Type B pancreatic cell (in vitro differentiated cells): ENCODE results near the gene HOTAIR. TPM values are rescaled to one million over a fixed set of nuclear protein-coding genes. Genes with fewer than 3 reads are reported as not detected.

Experiments
- DNase-seq: peaks from one replicate; pipeline ENCODE4 v3.0.0; 2021; ENCODE audit warnings: mixed read lengths; ENCODE audit not compliant: unreplicated experiment; ENCODE audit errors: extremely low spot score
- H3K27ac Mint-ChIP-seq: 2 replicates; pipeline ENCODE4 v1.8.0; 2021; ENCODE audit warnings: mild to moderate bottlenecking, mixed read lengths
- H3K27me3 Mint-ChIP-seq: 2 replicates; pipeline ENCODE4 v1.8.0; 2021; ENCODE audit warnings: mixed read lengths
- H3K36me3 Mint-ChIP-seq: 2 replicates; pipeline ENCODE4 v1.8.0; 2021; ENCODE audit warnings: mixed read lengths
- H3K4me1 Mint-ChIP-seq: one replicate; pipeline ENCODE4 v1.8.0; 2021; ENCODE audit warnings: mixed read lengths; ENCODE audit not compliant: unreplicated experiment
- H3K4me3 Mint-ChIP-seq: 2 replicates; pipeline ENCODE4 v1.8.0; 2021; ENCODE audit warnings: mild to moderate bottlenecking, mixed read lengths
- H3K9me3 Mint-ChIP-seq: 2 replicates; pipeline ENCODE4 v1.8.0; 2021; ENCODE audit warnings: mixed read lengths
- total RNA-seq: library from RNA; stranded (reverse); gene quantifications from 2 replicates; pipeline ENCODE4 v1.2.1, GENCODE V29; 2021; ENCODE audit warnings: low replicate concordance
- TF ChIP-seq, protein P1 (sequence below): fragments of 200-600 bp; sonication (generic); conservative IDR thresholded peaks from 2 replicates; pipeline ENCODE4 v1.5.0; 2021; ENCODE audit warnings: antibody characterized with exemption, mild to moderate bottlenecking

The HOTAIR gene
- total RNA-seq, 1 donor from 2014 or later: not detected

DNA sequence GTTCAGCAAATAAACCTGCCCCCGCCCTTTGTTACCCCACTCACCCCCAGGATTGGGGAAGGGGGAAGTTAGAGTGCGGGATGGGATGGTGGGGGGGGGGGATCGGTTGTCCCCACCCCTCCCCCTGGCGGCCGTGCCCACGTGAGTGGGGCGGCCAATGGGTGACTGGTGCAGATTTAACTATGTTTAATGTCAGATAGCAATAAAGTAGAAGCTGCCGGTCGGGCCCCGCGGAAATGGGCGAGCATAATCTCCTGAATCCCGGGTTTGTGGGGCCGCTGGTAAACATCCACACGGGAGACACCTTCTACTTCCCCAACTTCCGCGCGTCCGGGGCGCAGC lies 20.1 kb downstream of the HOTAIR start, which contains the start of gene HOXC12:
HOXC12 (plus strand) TSS at position 210 of the 342 bp plus-strand sequence; CDS start at position 237, 27 bp downstream.
- no peaks in the 10 kb centered on the region for H3K4me1 Mint-ChIP-seq
- TF ChIP-seq, protein P1, sequence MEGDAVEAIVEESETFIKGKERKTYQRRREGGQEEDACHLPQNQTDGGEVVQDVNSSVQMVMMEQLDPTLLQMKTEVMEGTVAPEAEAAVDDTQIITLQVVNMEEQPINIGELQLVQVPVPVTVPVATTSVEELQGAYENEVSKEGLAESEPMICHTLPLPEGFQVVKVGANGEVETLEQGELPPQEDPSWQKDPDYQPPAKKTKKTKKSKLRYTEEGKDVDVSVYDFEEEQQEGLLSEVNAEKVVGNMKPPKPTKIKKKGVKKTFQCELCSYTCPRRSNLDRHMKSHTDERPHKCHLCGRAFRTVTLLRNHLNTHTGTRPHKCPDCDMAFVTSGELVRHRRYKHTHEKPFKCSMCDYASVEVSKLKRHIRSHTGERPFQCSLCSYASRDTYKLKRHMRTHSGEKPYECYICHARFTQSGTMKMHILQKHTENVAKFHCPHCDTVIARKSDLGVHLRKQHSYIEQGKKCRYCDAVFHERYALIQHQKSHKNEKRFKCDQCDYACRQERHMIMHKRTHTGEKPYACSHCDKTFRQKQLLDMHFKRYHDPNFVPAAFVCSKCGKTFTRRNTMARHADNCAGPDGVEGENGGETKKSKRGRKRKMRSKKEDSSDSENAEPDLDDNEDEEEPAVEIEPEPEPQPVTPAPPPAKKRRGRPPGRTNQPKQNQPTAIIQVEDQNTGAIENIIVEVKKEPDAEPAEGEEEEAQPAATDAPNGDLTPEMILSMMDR: no peak
- no peaks in the 10 kb centered on the region for H3K9me3 Mint-ChIP-seq
- no peaks in the 10 kb centered on the region for H3K36me3 Mint-ChIP-seq
- peaks cover 98% of the 10 kb centered on the region for H3K27me3 Mint-ChIP-seq
- H3K27ac Mint-ChIP-seq: no peak within 1 kb of the TSS
- no peak within 1 kb of the TSS for H3K4me3 Mint-ChIP-seq
- no peak for DNase-seq

DNA sequence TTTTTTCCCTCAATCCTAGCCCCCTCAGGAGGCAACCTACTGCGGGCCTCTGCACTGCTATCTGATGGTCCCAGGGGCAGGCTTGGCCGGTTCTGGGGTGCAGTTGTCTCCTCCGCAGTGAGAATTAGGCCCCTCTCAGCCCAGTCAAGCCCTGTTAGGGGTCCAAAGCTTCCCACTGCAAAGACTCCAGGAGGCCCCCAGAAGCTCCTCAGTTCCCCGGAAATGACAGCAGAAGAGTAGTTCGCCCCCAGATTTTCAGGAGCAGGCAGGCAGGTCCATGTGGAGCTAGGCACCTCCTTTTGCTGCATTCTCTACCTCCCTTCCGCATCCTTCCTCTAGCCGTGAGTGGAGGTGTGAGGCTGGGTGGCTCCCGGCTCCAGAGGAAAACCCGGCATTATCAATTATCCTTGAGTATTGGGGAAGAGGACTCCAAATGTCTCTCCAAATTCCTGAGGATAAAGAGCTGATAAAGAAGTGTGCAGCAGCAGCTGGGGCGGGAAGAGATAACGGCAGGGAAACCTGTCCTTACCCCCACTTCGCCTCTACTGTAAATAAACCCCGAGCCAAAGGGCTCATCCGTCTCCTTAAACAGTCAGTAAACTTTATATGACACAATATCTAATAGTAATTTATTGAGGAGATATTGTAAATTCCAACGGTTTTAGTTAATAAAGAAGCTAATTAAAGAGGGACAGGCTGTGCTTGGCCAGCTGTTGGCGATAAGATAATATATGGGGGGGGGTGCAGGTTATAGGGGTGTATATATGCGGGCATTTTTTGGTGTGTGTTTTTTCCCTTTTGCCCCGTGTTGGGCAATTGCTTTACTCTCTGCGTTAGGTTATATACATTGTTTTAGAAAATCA lies 20.7 kb downstream of the HOTAIR start:
- Mint-ChIP-seq H3K4me3 (no peak overlapping the region), H3K4me1 (no peaks in the 10 kb centered on the region), H3K27me3 (peaks cover 98% of the 10 kb centered on the region), H3K27ac (no peak overlapping the region), H3K9me3 (no peaks in the 10 kb centered on the region), H3K36me3 (no peaks in the 10 kb centered on the region)
- no peak for DNase-seq
- TF ChIP-seq, protein P1: no peak

DNA sequence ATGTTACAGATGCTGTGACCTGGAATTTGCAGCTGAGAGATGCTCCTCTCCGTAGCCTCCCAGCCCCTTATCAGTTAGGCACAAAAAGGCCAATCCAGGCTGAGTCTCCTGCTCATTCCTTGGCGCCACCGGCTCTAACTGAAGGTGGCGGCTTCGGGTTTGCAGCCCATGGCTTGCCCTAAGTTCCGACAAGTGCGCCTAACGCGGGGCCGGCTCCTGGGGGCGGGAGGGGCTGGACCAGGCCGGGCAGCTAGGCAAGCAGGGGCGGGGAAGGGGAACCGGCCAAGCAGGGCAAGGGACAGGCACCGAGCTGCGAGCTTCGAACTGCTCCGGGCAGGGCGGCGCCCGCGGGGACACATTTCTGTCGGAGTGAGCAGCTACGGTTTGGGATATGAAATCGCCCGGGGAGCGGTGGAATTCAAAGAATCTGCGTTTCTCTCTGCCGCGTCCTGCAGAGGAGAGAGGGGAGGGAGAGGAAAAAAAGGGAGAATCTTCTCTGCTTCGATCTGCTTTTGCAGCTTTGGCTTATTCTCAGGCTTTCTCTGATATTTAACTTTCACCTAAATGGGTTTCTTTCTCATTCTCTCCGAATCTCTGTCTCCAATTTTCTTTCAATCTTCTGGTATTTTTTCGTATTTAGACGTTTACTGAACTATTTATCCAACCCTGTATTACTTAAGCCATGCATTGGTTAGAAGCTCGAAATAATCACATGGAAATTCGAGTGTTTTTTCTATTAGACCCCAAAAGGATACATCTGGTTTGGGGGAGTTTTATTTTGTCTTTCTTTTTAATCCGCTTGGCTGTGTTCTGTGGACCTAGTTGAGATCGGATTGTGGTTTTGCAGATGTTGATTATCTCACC lies 21.7 kb downstream of the HOTAIR start:
- Mint-ChIP-seq H3K36me3 (no peaks in the 10 kb centered on the region), H3K4me3 (no peak overlapping the region), H3K27ac (no peak overlapping the region), H3K27me3 (peaks cover 98% of the 10 kb centered on the region), H3K4me1 (no peaks in the 10 kb centered on the region), H3K9me3 (no peaks in the 10 kb centered on the region)
- no peak for DNase-seq
- TF ChIP-seq, protein P1: no peak

DNA sequence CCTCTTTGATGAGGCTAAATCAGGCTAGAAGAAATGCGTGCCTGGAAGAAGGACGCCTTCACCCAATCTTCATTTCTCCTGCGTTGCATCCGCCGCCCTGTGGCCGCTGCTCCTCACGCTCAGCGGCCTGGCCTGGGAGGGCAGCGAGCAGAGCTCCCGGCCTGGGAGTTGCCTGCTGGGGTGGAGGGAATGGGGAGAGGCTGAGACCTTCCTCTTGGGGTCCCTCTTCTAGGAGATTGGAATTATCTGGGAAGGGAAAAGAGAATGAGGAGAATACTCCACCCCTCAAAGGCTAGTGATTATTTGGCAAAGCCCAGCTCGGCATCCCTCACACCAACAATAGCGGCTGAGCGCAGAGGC lies 22.4 kb downstream of the HOTAIR start:
- TF ChIP-seq, protein P1: peak; percentile 39
- H3K4me1 Mint-ChIP-seq: no peaks in the 10 kb centered on the region
- H3K4me3 Mint-ChIP-seq: no peak overlapping the region
- peaks cover 98% of the 10 kb centered on the region for H3K27me3 Mint-ChIP-seq
- no peak for DNase-seq
- no peaks in the 10 kb centered on the region for H3K9me3 Mint-ChIP-seq
- H3K36me3 Mint-ChIP-seq: no peaks in the 10 kb centered on the region
- no peak overlapping the region for H3K27ac Mint-ChIP-seq

DNA sequence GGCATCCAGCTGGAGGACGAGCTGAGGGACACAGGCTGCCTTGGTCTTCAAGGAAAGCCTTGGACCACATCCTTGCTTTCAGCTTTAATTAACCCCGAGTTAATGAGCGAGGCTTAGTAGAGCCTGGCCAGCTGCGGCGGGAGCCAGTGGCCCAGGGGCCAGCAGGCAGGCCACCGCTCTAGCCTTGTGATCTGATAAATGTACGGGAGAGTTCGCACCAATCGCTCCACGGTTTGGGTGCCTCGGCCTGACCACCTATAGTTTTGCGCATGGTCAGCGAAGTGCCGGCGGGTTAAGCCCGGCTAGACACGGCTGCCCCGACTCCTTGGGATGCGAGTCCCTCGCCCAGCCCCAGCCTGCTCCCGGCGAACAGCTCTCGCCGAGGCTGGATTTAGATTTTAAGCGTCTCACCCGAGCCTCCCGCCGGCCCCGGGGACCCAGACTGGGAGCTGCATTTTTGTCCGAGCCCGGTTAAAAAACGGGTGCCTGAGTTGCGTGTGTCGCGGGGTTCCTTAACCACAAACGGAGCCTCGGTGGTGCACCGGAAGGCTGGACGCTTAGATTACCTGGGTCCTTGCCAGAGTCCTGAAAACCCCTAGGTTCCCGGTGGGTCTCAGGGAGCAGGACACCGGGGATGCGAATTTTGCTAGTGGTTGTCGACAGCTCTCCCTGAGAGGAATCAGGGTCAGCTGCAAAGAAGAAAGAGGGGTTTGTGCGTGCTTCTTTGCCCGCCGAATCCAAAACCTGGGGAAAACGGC lies 23.0 kb downstream of the HOTAIR start:
- no peak for DNase-seq
- Mint-ChIP-seq H3K27ac (no peak overlapping the region), H3K4me3 (no peak overlapping the region), H3K36me3 (no peaks in the 10 kb centered on the region), H3K27me3 (peaks cover 98% of the 10 kb centered on the region), H3K4me1 (no peaks in the 10 kb centered on the region), H3K9me3 (no peaks in the 10 kb centered on the region)
- TF ChIP-seq, protein P1: no peak
